Neural cell (in vitro differentiated cells): Measurements from ENCODE around the gene DCPS.
"Not testable (repeated sequence)": the region's sequence is repeated elsewhere in the genome, so short reads cannot be mapped to it uniquely, and the experiment has no call there.

Experiments
- CTCF ChIP-seq: fragments of 450-650 bp; IDR thresholded peaks from 2 replicates; pipeline ENCODE4 v1.5.1; 2014; ENCODE audit warnings: antibody characterized with exemption, mild to moderate bottlenecking, moderate library complexity; ENCODE audit not compliant: poor library complexity, severe bottlenecking
- EP300 ChIP-seq: fragments of 450-650 bp; conservative IDR thresholded peaks from 2 replicates; pipeline ENCODE4 v1.6.1; 2014; ENCODE audit warnings: antibody characterized with exemption, mild to moderate bottlenecking, moderate library complexity; ENCODE audit not compliant: poor library complexity, severe bottlenecking
- EZH2 ChIP-seq: fragments of 200-600, 300-800 bp; shearing (Covaris generic), sonication (generic); IDR thresholded peaks from 2 replicates; pipeline ENCODE4 v1.6.1; 2014; ENCODE audit warnings: antibody characterized with exemption, low read length, borderline replicate concordance, mild to moderate bottlenecking; ENCODE audit not compliant: insufficient read depth, poor library complexity, severe bottlenecking
- POLR2AphosphoS5 ChIP-seq: IDR thresholded peaks from 2 replicates; pipeline ENCODE4 v1.6.1; 2012
- RAD21 ChIP-seq: fragments of 450-650 bp; conservative IDR thresholded peaks from 2 replicates; pipeline ENCODE4 v1.6.1; 2014; ENCODE audit warnings: antibody characterized with exemption, mild to moderate bottlenecking, moderate library complexity
- SMC3 ChIP-seq: fragments of 450-650 bp; conservative IDR thresholded peaks from 2 replicates; pipeline ENCODE4 v1.6.1; 2014; ENCODE audit warnings: antibody characterized with exemption, mild to moderate bottlenecking, moderate library complexity; ENCODE audit not compliant: poor library complexity

DNA sequence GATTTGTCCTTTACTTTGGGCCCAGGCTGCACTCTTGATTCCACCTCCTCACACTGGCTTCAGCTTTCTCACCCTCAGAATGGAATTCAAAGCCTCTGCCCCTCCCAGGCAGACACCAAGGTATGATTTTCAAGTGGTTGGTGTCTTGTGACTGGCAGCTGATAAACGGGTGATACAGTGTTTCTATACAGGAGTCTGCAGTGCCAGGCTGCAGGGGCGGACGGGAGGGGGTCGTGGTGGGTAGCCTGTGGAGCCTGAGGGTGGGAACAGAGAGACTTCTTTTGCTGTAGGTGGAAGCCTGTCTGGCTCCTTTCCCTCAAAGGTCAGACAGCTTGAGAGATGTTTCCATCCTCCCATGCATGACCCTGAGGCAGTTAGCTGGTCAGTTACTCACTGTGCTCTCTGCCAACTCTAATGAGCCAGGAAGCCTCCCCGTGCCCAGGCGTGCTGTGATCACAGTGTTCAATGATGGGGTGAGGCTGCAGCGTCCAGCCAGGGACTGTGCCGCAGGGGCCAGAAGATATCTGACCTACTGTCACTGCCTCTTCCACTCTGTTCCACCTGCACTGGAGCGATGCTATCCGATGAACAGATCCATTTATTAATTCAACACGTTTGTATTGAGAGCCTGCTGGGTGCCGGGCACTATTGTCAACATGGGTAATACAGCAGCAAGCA, 69.7 kb downstream of the DCPS start:
- not testable (repeated sequence) for TF ChIP-seq CTCF, SMC3, EZH2, POLR2AphosphoS5, RAD21, EP300
